GM19372 (cell line): ENCODE results near the gene HS6ST3.
"Not testable (repeated sequence)": the region's sequence is repeated elsewhere in the genome, so short reads cannot be mapped to it uniquely, and the experiment has no call there.

Experiments
- ATAC-seq: cut with Tn5 transposase; IDR thresholded peaks from one replicate; pipeline ENCODE4 v1.9.1; 2021; ENCODE audit warnings: mild to moderate bottlenecking, low read depth, moderate library complexity; ENCODE audit not compliant: unreplicated experiment

Gene HS6ST3

GRCh38 chr13:96771486-96772367 lies 681.8 kb downstream of the HS6ST3 start:
- no peak for ATAC-seq

DNA sequence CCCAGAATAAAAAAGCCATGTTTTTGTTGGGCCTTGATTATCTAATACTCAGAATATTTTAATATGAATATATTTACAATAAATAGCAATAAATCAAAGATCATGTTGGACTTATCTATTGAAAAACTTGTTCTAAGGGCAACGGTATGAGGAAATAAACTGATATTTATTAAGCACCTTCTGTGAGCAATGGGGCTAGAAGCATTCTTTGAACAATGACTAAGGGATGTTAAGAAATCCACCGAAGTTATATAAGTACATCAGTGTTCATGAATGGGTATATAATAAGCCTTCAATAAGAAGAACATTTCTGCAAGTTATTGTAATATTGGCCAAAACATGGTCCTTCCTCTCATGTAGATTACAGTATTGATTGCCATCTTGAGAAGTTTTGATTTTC lies 682.5 kb downstream of the HS6ST3 start:
- ATAC-seq, result no peak

DNA sequence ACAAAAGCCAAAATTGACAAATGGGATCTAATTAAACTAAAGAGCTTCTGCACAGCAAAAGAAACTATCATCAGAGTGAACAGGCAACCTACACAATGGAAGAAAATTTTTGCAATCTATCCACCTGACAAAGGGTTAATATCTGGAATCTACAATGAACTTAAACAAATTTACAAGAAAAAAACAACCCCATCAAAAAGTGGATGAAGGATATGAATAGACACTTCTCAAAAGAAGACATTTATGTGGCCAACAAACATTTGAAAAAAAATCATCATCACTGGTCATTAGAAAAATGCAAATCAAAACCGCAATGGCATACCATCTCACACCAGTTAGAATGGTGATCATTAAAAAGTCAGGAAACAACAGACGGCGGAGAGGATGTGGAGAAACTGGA lies 688.4 kb downstream of the HS6ST3 start:
- not testable (repeated sequence) for ATAC-seq

GRCh38 chr13:96779691-96780090 lies 689.8 kb downstream of the HS6ST3 start:
- no peak for ATAC-seq

- ATAC-seq, result no peak
These were observed 690.2 kb downstream of the HS6ST3 start for GRCh38 chr13:96780105-96780504.

GRCh38 chr13:96781141-96781540 lies 691.2 kb downstream of the HS6ST3 start:
- no peak for ATAC-seq

GRCh38 chr13:96782186-96782585 lies 692.3 kb downstream of the HS6ST3 start:
- ATAC-seq, result no peak

DNA sequence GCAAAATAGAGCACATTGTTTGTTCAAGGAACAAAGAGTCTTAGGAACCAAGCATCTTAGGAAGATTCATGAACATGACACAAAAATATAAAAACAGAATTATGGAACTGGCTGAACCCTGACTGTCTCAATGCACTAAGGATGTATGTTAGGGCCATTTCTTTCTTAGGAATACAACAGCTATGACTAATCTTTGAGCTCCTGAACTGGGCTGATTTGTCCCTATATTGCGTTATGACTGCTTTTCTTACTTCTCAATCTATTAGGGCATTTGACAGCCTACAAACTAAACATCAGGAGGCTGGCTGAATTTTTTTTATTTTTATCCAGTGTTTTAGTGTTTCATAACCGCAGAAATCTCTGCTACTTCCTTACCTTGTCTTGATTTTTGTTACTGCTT lies 693.1 kb downstream of the HS6ST3 start:
- no peak for ATAC-seq

DNA sequence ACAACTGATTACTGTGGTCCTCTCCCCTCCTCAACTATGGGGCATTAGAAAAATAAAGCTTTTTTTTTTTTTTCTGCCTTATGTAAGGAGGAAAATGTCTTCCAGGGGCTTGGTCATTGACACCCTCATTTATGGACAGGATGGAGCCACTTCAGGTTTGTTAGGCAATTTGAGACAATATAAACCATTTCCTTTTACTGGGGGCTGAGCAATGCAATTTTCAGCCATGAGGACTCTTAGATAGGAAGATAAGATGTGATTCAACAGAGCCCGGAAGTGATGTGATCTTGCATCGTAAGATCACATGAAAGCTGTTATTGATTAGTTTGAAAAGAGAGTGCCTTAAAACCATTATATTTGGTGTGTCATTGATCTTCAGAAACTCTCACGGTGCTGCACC lies 693.6 kb downstream of the HS6ST3 start:
- no peak for ATAC-seq

GRCh38 chr13:96785986-96786385 lies 696.1 kb downstream of the HS6ST3 start:
- no peak for ATAC-seq

GRCh38 chr13:96792188-96792587 lies 702.3 kb downstream of the HS6ST3 start:
- ATAC-seq, result no peak

DNA sequence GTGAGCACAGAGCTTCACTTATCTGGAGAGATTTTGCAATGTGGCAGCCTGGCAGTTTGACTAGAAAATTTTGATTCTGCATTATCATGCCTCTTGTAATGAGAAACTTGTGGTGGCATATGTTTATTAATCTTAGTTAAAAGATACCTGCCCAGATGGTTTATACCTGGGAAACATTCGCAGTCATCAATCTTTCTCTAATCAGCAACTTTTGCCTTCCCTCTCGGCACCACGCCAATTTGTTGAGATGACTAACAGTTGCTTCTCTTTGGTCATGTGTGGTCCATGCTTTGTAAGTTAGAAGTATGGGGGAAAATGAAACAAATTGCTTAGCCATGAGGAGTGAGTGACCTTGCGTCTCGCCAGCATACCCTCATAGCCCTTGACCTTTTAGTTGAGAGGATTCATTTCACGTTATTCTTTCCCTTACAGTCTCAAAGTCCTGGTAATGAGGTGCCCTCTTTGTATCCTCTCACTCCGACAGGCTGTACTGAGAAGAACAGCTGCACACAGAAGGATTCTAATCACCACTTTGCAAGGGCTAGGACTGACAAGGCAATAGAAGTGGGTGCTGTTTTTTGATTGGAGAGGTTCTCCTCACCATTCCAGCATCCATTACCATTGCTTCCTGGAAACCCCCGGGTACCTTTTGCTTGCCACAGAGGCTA lies 703.0 kb downstream of the HS6ST3 start:
- no peak for ATAC-seq

- no peak for ATAC-seq
These were observed 703.5 kb downstream of the HS6ST3 start for GRCh38 chr13:96793404-96793755.

DNA sequence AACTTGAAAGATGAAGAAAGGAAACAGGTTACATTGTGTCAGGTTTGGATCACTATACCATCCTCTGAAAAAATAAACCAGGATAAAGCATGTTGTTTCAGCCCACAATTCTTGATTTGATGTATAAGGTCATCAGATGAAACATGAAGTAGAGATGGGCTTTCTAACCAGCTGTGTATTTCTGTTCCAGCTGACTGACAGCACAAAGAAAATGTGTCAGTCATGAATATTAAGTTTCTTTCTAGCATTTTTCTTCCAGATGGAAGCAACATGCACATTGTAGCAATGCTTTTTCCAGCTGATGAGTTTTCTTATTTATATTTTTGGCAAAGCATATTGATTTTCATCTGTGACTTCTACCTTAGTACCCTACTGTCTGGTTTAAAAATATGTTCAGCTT lies 704.8 kb downstream of the HS6ST3 start:
- ATAC-seq, result no peak

GRCh38 chr13:96795670-96796069 lies 705.8 kb downstream of the HS6ST3 start:
- no peak for ATAC-seq

- no peak for ATAC-seq
These were observed 706.3 kb downstream of the HS6ST3 start for GRCh38 chr13:96796091-96796633.

GRCh38 chr13:96797136-96797535 lies 707.2 kb downstream of the HS6ST3 start:
- no peak for ATAC-seq

GRCh38 chr13:96803456-96804100 lies 713.7 kb downstream of the HS6ST3 start:
- ATAC-seq, result no peak

DNA sequence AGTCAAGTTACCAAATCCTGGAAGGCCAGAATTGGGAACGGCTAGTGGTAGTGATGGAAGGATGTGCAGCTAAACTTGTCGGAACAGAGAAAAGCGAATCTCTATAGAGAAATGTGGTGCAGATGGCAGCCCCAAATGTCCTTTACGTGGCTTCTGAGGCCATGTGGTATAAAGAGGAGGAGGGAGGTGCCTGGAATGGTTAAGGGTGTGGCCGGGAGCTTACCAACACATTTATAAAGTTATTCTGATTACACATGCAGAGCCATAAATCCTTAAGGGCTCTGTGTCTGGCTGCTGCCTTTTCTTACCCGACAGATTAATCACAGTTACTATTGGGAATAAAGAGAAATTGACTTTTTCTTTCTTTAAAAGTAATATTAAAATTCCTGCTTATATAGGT lies 714.3 kb downstream of the HS6ST3 start:
- ATAC-seq, result no peak

DNA sequence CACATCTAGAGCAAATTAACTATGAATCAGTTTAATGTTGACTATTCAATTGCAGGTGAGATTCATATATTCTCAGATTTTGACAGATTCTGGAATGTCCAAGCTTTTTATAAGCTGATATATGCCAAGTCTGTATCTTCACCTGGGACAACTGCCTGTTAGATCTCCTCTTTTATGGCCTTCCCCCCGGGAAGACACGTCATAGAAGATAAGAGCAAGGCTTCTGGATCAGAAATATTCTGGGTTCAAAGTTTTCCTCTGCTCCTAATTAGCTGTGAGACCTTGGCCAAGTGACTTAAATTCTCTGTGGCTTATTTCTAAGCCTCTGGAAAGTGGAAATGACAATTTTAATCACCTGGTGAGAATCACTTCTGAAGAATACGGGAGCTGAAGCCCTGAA lies 716.8 kb downstream of the HS6ST3 start:
- ATAC-seq, result no peak

- ATAC-seq, result no peak
These were observed 719.6 kb downstream of the HS6ST3 start for GRCh38 chr13:96809366-96810096.
